GM23338 (cell line): ENCODE measurements around the gene DBET. TPM values are rescaled to one million over a fixed set of nuclear protein-coding genes. Genes with fewer than 3 reads are reported as not detected.

Source experiments
- ATAC-seq: fragments of 200-7000 bp; cut with Tn5 transposase; 3 replicates; pipeline ENCODE4 v1.9.1; 2020
- DNase-seq: peaks from one replicate; pipeline ENCODE4 v3.0.0-alpha.2; 2015; ENCODE audit warnings: low spot score
- H2AFZ ChIP-seq: fragments of 200-600 bp; sonication (generic); 2 replicates; pipeline ENCODE4 v1.8.0; 2016; ENCODE audit warnings: antibody characterized with exemption, mild to moderate bottlenecking, moderate library complexity
- H3F3A ChIP-seq: fragments of 200-600 bp; sonication (generic); replicated peaks from 2 replicates; pipeline ENCODE4 v1.8.0; 2017; ENCODE audit warnings: antibody characterized with exemption, mixed run types, low read depth
- H3K27ac ChIP-seq: fragments of 200-600 bp; sonication (generic); 2 replicates; pipeline ENCODE4 v1.6.1; 2016; ENCODE audit warnings: low read depth
- H3K27me3 ChIP-seq: fragments of 200-600 bp; sonication (generic); 2 replicates; pipeline ENCODE4 v1.8.0; 2016; ENCODE audit warnings: mild to moderate bottlenecking, mixed run types, moderate library complexity; ENCODE audit not compliant: insufficient read depth
- H3K36me3 ChIP-seq: fragments of 200-600 bp; sonication (generic); 2 replicates; pipeline ENCODE4 v1.8.0; 2016; ENCODE audit warnings: mild to moderate bottlenecking; ENCODE audit not compliant: insufficient read depth
- H3K4me1 ChIP-seq: fragments of 200-600 bp; sonication (generic); 2 replicates; pipeline ENCODE4 v1.8.0; 2016; ENCODE audit warnings: mild to moderate bottlenecking, moderate library complexity; ENCODE audit not compliant: insufficient read depth
- H3K4me2 ChIP-seq: fragments of 200-600 bp; sonication (generic); 2 replicates; pipeline ENCODE4 v1.7.1; 2017; ENCODE audit warnings: mixed run types
- H3K4me3 ChIP-seq: fragments of 200-600 bp; sonication (generic); 2 replicates; pipeline ENCODE4 v1.6.1; 2016; ENCODE audit warnings: mixed run types
- H3K79me2 ChIP-seq: fragments of 200-600 bp; sonication (generic); replicated peaks from 2 replicates; pipeline ENCODE4 v1.8.0; 2017; ENCODE audit warnings: mild to moderate bottlenecking; ENCODE audit not compliant: insufficient read depth
- H3K9me2 ChIP-seq: fragments of 200-600 bp; sonication (generic); 2 replicates; pipeline ENCODE4 v1.8.0; 2017; ENCODE audit not compliant: insufficient read depth
- H4K20me1 ChIP-seq: fragments of 200-600 bp; sonication (generic); replicated peaks from 2 replicates; pipeline ENCODE4 v1.8.0; 2017; ENCODE audit warnings: mild to moderate bottlenecking; ENCODE audit not compliant: insufficient read depth
- H3K27ac Mint-ChIP-seq: 2 replicates; pipeline ENCODE4 v1.8.0; 2020; ENCODE audit warnings: inconsistent platforms, mild to moderate bottlenecking, moderate library complexity, mixed read lengths
- H3K27me3 Mint-ChIP-seq: 3 replicates; pipeline ENCODE4 v1.8.0; 2022; ENCODE audit warnings: low read depth, mild to moderate bottlenecking, moderate library complexity, mixed read lengths, inconsistent platforms; ENCODE audit not compliant: insufficient read depth, poor library complexity
- H3K36me3 Mint-ChIP-seq: 3 replicates; pipeline ENCODE4 v1.8.0; 2021; ENCODE audit warnings: low read depth, mild to moderate bottlenecking, inconsistent platforms, moderate library complexity, mixed read lengths
- H3K4me1 Mint-ChIP-seq: 3 replicates; pipeline ENCODE4 v1.8.0; 2020; ENCODE audit warnings: mild to moderate bottlenecking, inconsistent platforms, mixed read lengths
- H3K4me3 Mint-ChIP-seq: 3 replicates; pipeline ENCODE4 v1.8.0; 2021; ENCODE audit warnings: moderate library complexity, mild to moderate bottlenecking, inconsistent platforms, mixed read lengths
- H3K9me3 Mint-ChIP-seq: 3 replicates; pipeline ENCODE4 v1.8.0; 2020; ENCODE audit warnings: moderate library complexity, mild to moderate bottlenecking, inconsistent platforms, mixed read lengths
- CREB1 ChIP-seq: fragments of 250-450 bp; sonication (Bioruptor Pico); IDR thresholded peaks from 2 replicates; pipeline ENCODE4 v1.5.0; 2020; ENCODE audit warnings: low read depth, mild to moderate bottlenecking, moderate library complexity
- EZH2 ChIP-seq: fragments of 200-600 bp; sonication (generic); IDR thresholded peaks from one replicate; pipeline ENCODE4 v1.8.0; 2017; ENCODE audit warnings: antibody characterized with exemption, mild to moderate bottlenecking, low read depth; ENCODE audit not compliant: unreplicated experiment
- EZH2phosphoT487 ChIP-seq: fragments of 200-600 bp; sonication (generic); IDR thresholded peaks from one replicate; pipeline ENCODE4 v1.8.1; 2018; ENCODE audit warnings: antibody characterized with exemption; ENCODE audit not compliant: unreplicated experiment
- NANOG ChIP-seq: IDR thresholded peaks from 2 replicates; pipeline ENCODE4 v1.6.1; 2016; ENCODE audit warnings: antibody characterized with exemption, borderline replicate concordance
- POLR2AphosphoS5 ChIP-seq: IDR thresholded peaks from 2 replicates; pipeline ENCODE4 v1.6.1; 2016; ENCODE audit warnings: antibody characterized with exemption, low read depth
- ZNF331 ChIP-seq: fragments of 250-450 bp; sonication (Bioruptor Pico); IDR thresholded peaks from 2 replicates; pipeline ENCODE4 v1.5.0; 2020; ENCODE audit warnings: low read depth, mild to moderate bottlenecking, moderate library complexity
- ZNF462 ChIP-seq: fragments of 250-450 bp; sonication (Bioruptor Pico); IDR thresholded peaks from 2 replicates; pipeline ENCODE4 v1.5.0; 2020; ENCODE audit warnings: mild to moderate bottlenecking, moderate library complexity
- polyA plus RNA-seq: library from polyadenylated mRNA; unstranded; fragments of >200 nt; fragmentation: Nextera tagmentation; extraction: Ambion mirVana; gene quantifications from 2 replicates; pipeline ENCODE4 v1.2.1, GENCODE V29; 2016
- total RNA-seq: library from RNA; depleted of rRNA; stranded (reverse); fragments of >200 nt; shearing (Covaris generic); gene quantifications from 2 replicates; pipeline ENCODE4 v1.2.3, GENCODE V29; 2014

Gene DBET
- total and polyA plus RNA-seq, 2 experiments from 2014 or later, result 0.08 TPM; not detected in 1

DNA sequence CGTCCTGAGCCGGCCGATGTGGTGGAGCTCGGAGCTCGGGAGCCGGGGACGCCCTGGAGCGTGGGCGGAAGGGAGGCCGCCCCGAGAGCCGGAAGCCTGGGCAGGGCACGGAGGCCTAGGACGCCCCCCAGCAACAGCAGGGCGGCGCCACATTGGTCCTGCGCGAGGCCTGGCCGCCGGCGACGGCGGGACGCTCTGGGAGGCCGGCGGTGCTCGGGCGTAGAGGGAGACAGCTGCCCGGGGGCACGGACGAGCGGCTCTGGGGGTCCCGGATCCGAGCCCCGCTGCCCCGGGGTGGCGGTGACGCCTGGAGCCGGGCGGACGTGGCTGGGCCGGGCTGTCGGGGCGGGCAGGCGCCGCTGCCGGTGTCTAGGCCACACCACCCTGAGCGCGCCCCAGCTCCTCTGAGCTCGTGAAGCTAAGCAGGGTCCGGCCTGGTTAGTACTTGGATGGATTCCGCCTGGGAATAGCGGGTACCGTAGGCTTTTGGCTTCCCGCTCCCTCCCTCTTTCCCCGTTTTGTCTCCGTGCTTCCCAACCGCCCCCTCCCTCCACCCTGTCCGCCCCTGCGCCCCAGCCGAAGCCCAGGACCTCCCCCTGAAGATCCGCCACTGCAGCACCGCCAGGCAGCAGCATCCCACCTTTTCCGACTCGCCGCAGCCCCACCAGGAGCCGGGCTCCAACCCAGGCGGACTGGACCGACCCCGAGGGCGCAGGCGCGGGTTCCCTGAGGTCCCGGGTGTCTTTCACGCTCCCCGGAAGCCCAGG is 49.3 kb upstream of the DBET start (continued):
- TF ChIP-seq ZNF462 (CRISPR knock-in tag) (no peak), EZH2 (no peak), ZNF331 (CRISPR knock-in tag) (no peak)

DNA sequence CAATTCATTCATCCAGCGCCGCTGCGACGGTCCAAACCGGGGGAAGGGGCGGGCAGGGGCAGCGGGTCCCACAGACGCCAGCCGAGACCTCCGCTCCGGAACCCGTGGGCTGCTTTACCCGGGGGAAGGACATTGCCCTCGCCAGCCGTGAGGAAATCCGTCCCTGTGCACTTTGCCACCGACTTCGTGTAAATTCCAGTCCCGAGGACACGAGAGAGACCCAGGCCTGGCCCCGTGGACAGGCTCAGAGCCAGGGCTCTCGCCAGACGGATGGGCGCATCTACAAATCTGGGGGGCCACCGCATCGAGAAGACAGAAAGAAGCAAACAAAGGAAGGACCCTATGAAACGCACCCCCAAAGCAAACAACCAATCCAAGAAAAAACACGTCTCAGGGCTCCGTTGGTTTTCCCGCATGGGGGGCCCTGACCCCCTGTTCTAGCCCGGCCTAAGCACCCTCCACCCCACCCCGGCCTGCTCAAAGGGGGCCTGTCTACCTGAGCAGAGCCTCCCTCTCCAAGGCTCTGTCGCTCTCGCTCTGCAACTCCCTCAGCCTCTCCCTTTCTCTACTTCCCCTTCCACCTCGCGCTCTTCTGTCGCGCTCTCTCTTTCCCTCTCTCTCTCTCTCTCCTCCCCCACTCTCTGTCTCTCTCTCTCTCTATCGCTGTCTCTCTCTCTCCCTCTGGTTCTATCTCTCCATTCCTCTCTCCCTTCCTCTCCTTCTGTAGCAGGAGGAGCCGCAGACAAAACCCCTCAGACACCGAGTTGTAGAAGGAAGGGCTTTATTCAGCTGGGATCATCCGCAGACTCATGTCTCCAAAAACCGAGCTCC is 48.5 kb upstream of the DBET start:
- Mint-ChIP-seq H3K4me3 (peak overlapping the region; percentile 77), H3K4me1 (peaks cover 39% of the 10 kb centered on the region), H3K27ac (no peak overlapping the region), H3K36me3 (peaks cover 15% of the 10 kb centered on the region), H3K9me3 (peaks cover 43% of the 10 kb centered on the region), H3K27me3 (peaks cover 77% of the 10 kb centered on the region)
- ATAC-seq (peak; percentile 7), DNase-seq (peak; percentile 69)
- Histone ChIP-seq H3K79me2 (no peaks in the 10 kb centered on the region), H2AFZ (peak overlapping the region; percentile 86), H3K4me2 (peak overlapping the region; percentile 79), H3K27ac (no peak overlapping the region), H3F3A (0 out of 2 replicates have a peak, but pooled peaks cover 2% of the 10 kb centered on the region), H3K27me3 (peaks cover 100% of the 10 kb centered on the region), H4K20me1 (peaks cover 5% of the 10 kb centered on the region; the same call in 1 of the 2 replicates), H3K9me2 (no peaks in the 10 kb centered on the region), H3K4me3 (peak overlapping the region; percentile 50), H3K36me3 (no peaks in the 10 kb centered on the region), H3K4me1 (peaks cover 10% of the 10 kb centered on the region)
- TF ChIP-seq CREB1 (CRISPR knock-in tag) (no peak), ZNF462 (CRISPR knock-in tag) (no peak), NANOG (no peak), POLR2AphosphoS5 (peak; percentile 35; the same call in 1 of the 2 replicates), EZH2phosphoT487 (peak; percentile 33)
